GM23338 (cell line): Measurements from ENCODE around the gene SLC7A5. TPM values are rescaled to one million over a fixed set of nuclear protein-coding genes. Genes with fewer than 3 reads are reported as not detected.

ENCODE experiments used
- ATAC-seq: fragments of 200-7000 bp; cut with Tn5 transposase; 3 replicates; pipeline ENCODE4 v1.9.1; 2020
- DNase-seq: peaks from one replicate; pipeline ENCODE4 v3.0.0-alpha.2; 2015; ENCODE audit warnings: low spot score
- H2AFZ ChIP-seq: fragments of 200-600 bp; sonication (generic); 2 replicates; pipeline ENCODE4 v1.8.0; 2016; ENCODE audit warnings: antibody characterized with exemption, mild to moderate bottlenecking, moderate library complexity
- H3F3A ChIP-seq: fragments of 200-600 bp; sonication (generic); replicated peaks from 2 replicates; pipeline ENCODE4 v1.8.0; 2017; ENCODE audit warnings: antibody characterized with exemption, mixed run types, low read depth
- H3K27ac ChIP-seq: fragments of 200-600 bp; sonication (generic); 2 replicates; pipeline ENCODE4 v1.6.1; 2016; ENCODE audit warnings: low read depth
- H3K27me3 ChIP-seq: fragments of 200-600 bp; sonication (generic); 2 replicates; pipeline ENCODE4 v1.8.0; 2016; ENCODE audit warnings: mild to moderate bottlenecking, mixed run types, moderate library complexity; ENCODE audit not compliant: insufficient read depth
- H3K36me3 ChIP-seq: fragments of 200-600 bp; sonication (generic); 2 replicates; pipeline ENCODE4 v1.8.0; 2016; ENCODE audit warnings: mild to moderate bottlenecking; ENCODE audit not compliant: insufficient read depth
- H3K4me1 ChIP-seq: fragments of 200-600 bp; sonication (generic); 2 replicates; pipeline ENCODE4 v1.8.0; 2016; ENCODE audit warnings: mild to moderate bottlenecking, moderate library complexity; ENCODE audit not compliant: insufficient read depth
- H3K4me2 ChIP-seq: fragments of 200-600 bp; sonication (generic); 2 replicates; pipeline ENCODE4 v1.7.1; 2017; ENCODE audit warnings: mixed run types
- H3K4me3 ChIP-seq: fragments of 200-600 bp; sonication (generic); 2 replicates; pipeline ENCODE4 v1.6.1; 2016; ENCODE audit warnings: mixed run types
- H3K79me2 ChIP-seq: fragments of 200-600 bp; sonication (generic); replicated peaks from 2 replicates; pipeline ENCODE4 v1.8.0; 2017; ENCODE audit warnings: mild to moderate bottlenecking; ENCODE audit not compliant: insufficient read depth
- H3K9me2 ChIP-seq: fragments of 200-600 bp; sonication (generic); 2 replicates; pipeline ENCODE4 v1.8.0; 2017; ENCODE audit not compliant: insufficient read depth
- H4K20me1 ChIP-seq: fragments of 200-600 bp; sonication (generic); replicated peaks from 2 replicates; pipeline ENCODE4 v1.8.0; 2017; ENCODE audit warnings: mild to moderate bottlenecking; ENCODE audit not compliant: insufficient read depth
- H3K27ac Mint-ChIP-seq: 2 replicates; pipeline ENCODE4 v1.8.0; 2020; ENCODE audit warnings: inconsistent platforms, mild to moderate bottlenecking, moderate library complexity, mixed read lengths
- H3K27me3 Mint-ChIP-seq: 3 replicates; pipeline ENCODE4 v1.8.0; 2022; ENCODE audit warnings: low read depth, mild to moderate bottlenecking, moderate library complexity, mixed read lengths, inconsistent platforms; ENCODE audit not compliant: insufficient read depth, poor library complexity
- H3K36me3 Mint-ChIP-seq: 3 replicates; pipeline ENCODE4 v1.8.0; 2021; ENCODE audit warnings: low read depth, mild to moderate bottlenecking, inconsistent platforms, moderate library complexity, mixed read lengths
- H3K4me1 Mint-ChIP-seq: 3 replicates; pipeline ENCODE4 v1.8.0; 2020; ENCODE audit warnings: mild to moderate bottlenecking, inconsistent platforms, mixed read lengths
- H3K4me3 Mint-ChIP-seq: 3 replicates; pipeline ENCODE4 v1.8.0; 2021; ENCODE audit warnings: moderate library complexity, mild to moderate bottlenecking, inconsistent platforms, mixed read lengths
- H3K9me3 Mint-ChIP-seq: 3 replicates; pipeline ENCODE4 v1.8.0; 2020; ENCODE audit warnings: moderate library complexity, mild to moderate bottlenecking, inconsistent platforms, mixed read lengths
- CREB1 ChIP-seq: fragments of 250-450 bp; sonication (Bioruptor Pico); IDR thresholded peaks from 2 replicates; pipeline ENCODE4 v1.5.0; 2020; ENCODE audit warnings: low read depth, mild to moderate bottlenecking, moderate library complexity
- CTCF ChIP-seq, 2 experiments: fragments of 200-600 bp in 1 of 2; sonication (generic) in 1 of 2; conservative IDR thresholded peaks; 2 replicates each; pipeline versions ENCODE4 v1.5.1 to v1.6.1; 2016 to 2017; ENCODE audit warnings: antibody characterized with exemption in 2 of 2, low read depth in 2 of 2, mild to moderate bottlenecking in 2 of 2, moderate library complexity in 1 of 2
- ETS1 ChIP-seq: IDR thresholded peaks from 2 replicates; pipeline ENCODE4 v1.6.1; 2016; ENCODE audit warnings: antibody characterized with exemption
- EZH2 ChIP-seq: fragments of 200-600 bp; sonication (generic); IDR thresholded peaks from one replicate; pipeline ENCODE4 v1.8.0; 2017; ENCODE audit warnings: antibody characterized with exemption, mild to moderate bottlenecking, low read depth; ENCODE audit not compliant: unreplicated experiment
- EZH2phosphoT487 ChIP-seq: fragments of 200-600 bp; sonication (generic); IDR thresholded peaks from one replicate; pipeline ENCODE4 v1.8.1; 2018; ENCODE audit warnings: antibody characterized with exemption; ENCODE audit not compliant: unreplicated experiment
- JUNB ChIP-seq: IDR thresholded peaks from one replicate; pipeline ENCODE4 v1.6.1; 2016; ENCODE audit warnings: antibody characterized with exemption; ENCODE audit not compliant: unreplicated experiment
- NANOG ChIP-seq: IDR thresholded peaks from 2 replicates; pipeline ENCODE4 v1.6.1; 2016; ENCODE audit warnings: antibody characterized with exemption, borderline replicate concordance
- POLR2AphosphoS5 ChIP-seq: IDR thresholded peaks from 2 replicates; pipeline ENCODE4 v1.6.1; 2016; ENCODE audit warnings: antibody characterized with exemption, low read depth
- REST ChIP-seq: IDR thresholded peaks from one replicate; pipeline ENCODE4 v1.6.1; 2018; ENCODE audit warnings: antibody characterized with exemption; ENCODE audit not compliant: unreplicated experiment
- STAT1 ChIP-seq: IDR thresholded peaks from one replicate; pipeline ENCODE4 v1.6.1; 2016; ENCODE audit warnings: antibody characterized with exemption; ENCODE audit not compliant: unreplicated experiment
- ZNF114 ChIP-seq: fragments of 250-450 bp; sonication (Bioruptor Pico); IDR thresholded peaks from 2 replicates; pipeline ENCODE4 v1.5.0; 2020; ENCODE audit warnings: mild to moderate bottlenecking, moderate library complexity
- ZNF331 ChIP-seq: fragments of 250-450 bp; sonication (Bioruptor Pico); IDR thresholded peaks from 2 replicates; pipeline ENCODE4 v1.5.0; 2020; ENCODE audit warnings: low read depth, mild to moderate bottlenecking, moderate library complexity
- ZNF462 ChIP-seq: fragments of 250-450 bp; sonication (Bioruptor Pico); IDR thresholded peaks from 2 replicates; pipeline ENCODE4 v1.5.0; 2020; ENCODE audit warnings: mild to moderate bottlenecking, moderate library complexity
- polyA plus RNA-seq: library from polyadenylated mRNA; unstranded; fragments of >200 nt; fragmentation: Nextera tagmentation; extraction: Ambion mirVana; gene quantifications from 2 replicates; pipeline ENCODE4 v1.2.1, GENCODE V29; 2016
- total RNA-seq: library from RNA; depleted of rRNA; stranded (reverse); fragments of >200 nt; shearing (Covaris generic); gene quantifications from 2 replicates; pipeline ENCODE4 v1.2.3, GENCODE V29; 2014

Gene SLC7A5
- total and polyA plus RNA-seq, 2 experiments from 2014 or later: 107 to 386 TPM

- peaks cover 33% of the 10 kb centered on the region; the same call in 1 of the 2 replicates for H3K36me3 ChIP-seq
- ATAC-seq (no peak), DNase-seq (no peak)
- no peaks in the 10 kb centered on the region for H3K27me3 ChIP-seq
- H3K27ac ChIP-seq: no peak overlapping the region
- Mint-ChIP-seq H3K36me3 (peaks cover 84% of the 10 kb centered on the region), H3K9me3 (no peaks in the 10 kb centered on the region; the same call in 2 of the 3 replicates), H3K4me1 (peaks cover 25% of the 10 kb centered on the region), H3K27me3 (peaks cover 18% of the 10 kb centered on the region), H3K27ac (no peak overlapping the region), H3K4me3 (no peak overlapping the region)
- H4K20me1 ChIP-seq: peaks cover 5% of the 10 kb centered on the region
- H3K4me2 ChIP-seq: no peak overlapping the region
- no peaks in the 10 kb centered on the region for H3K9me2 ChIP-seq
- H3K79me2 ChIP-seq: no peaks in the 10 kb centered on the region
- H3K4me3 ChIP-seq: no peak overlapping the region
- H3F3A ChIP-seq: peaks cover 15% of the 10 kb centered on the region; the same call in 1 of the 2 replicates
- peaks cover 18% of the 10 kb centered on the region for H3K4me1 ChIP-seq
- H2AFZ ChIP-seq: no peak overlapping the region
- TF ChIP-seq POLR2AphosphoS5: no peak
- no peak for TF ChIP-seq ETS1
- TF ChIP-seq EZH2: no peak
- TF ChIP-seq CREB1 (CRISPR knock-in tag): no peak
- TF ChIP-seq JUNB: no peak
- no peak for TF ChIP-seq REST
- TF ChIP-seq ZNF114 (CRISPR knock-in tag): no peak
- TF ChIP-seq STAT1: no peak
- TF ChIP-seq EZH2phosphoT487: no peak
- TF ChIP-seq NANOG: no peak
- no peak for TF ChIP-seq CTCF (conservative IDR thresholded peaks at IDR 0.05; ENCODE audit: low read depth in 2 of 2)
- no peak for TF ChIP-seq ZNF462 (CRISPR knock-in tag)
- TF ChIP-seq ZNF331 (CRISPR knock-in tag): no peak
Measured at GRCh38 chr16:87833548-87833947, 35.8 kb downstream of the SLC7A5 start.
